Activated CD8-positive, alpha-beta T cell treated with anti-CD3 and anti-CD28 coated beads, Interleukin-2, amount 10 ng/mL, durations not matched to agents 7 days and 5 days (primary cell): ENCODE measurements around the gene RIN3. TPM values are rescaled to one million over a fixed set of nuclear protein-coding genes. Genes with fewer than 3 reads are reported as not detected.
A peak's percentile ranks its signal among the peaks of the same experiment; 100 is the strongest.
"Not testable (repeated sequence)": the region's sequence is repeated elsewhere in the genome, so short reads cannot be mapped to it uniquely, and the experiment has no call there.

Source experiments
- ATAC-seq: fragments of 150-1000 bp; cut with Tn5 transposase; one replicate; pipeline ENCODE4 v1.10.0; 2021; ENCODE audit warnings: moderate library complexity
- CTCF ChIA-PET: fragments of 350-600 bp; sonication (Branson Sonifier 250); formaldehyde crosslinking; loops from one replicate; lab custom pipeline; 2021; ENCODE audit warnings: antibody characterized with exemption; lab: Charles Lee
- POLR2A ChIA-PET: fragments of 350-600 bp; sonication (Branson Sonifier 250); formaldehyde crosslinking; loops from one replicate; lab custom pipeline; 2021; ENCODE audit warnings: antibody characterized with exemption; lab: Charles Lee
- DNase-seq: peaks from one replicate; pipeline ENCODE4 v3.0.0-alpha.2; 2020
- H3K27ac Mint-ChIP-seq: one replicate; pipeline ENCODE4 v1.8.0; 2021; ENCODE audit warnings: mild to moderate bottlenecking, mixed read lengths
- H3K27me3 Mint-ChIP-seq: one replicate; pipeline ENCODE4 v1.8.0; 2021; ENCODE audit warnings: low read depth, mixed read lengths
- H3K36me3 Mint-ChIP-seq: one replicate; pipeline ENCODE4 v1.8.0; 2021; ENCODE audit warnings: low read depth, mixed read lengths
- H3K4me1 Mint-ChIP-seq: one replicate; pipeline ENCODE4 v1.8.0; 2021; ENCODE audit warnings: low read depth, mixed read lengths
- H3K4me3 Mint-ChIP-seq: one replicate; pipeline ENCODE4 v1.8.0; 2021; ENCODE audit warnings: mild to moderate bottlenecking, mixed read lengths
- H3K9me3 Mint-ChIP-seq: one replicate; pipeline ENCODE4 v1.8.0; 2022; ENCODE audit warnings: mixed read lengths; ENCODE audit not compliant: insufficient read depth
- total RNA-seq, 2 experiments: library from RNA; stranded (reverse); gene quantifications; one replicate each; pipeline ENCODE4 v1.2.3, GENCODE V29; 2021

The RIN3 gene
- total RNA-seq, 2 experiments from 2014 or later: 85.6 to 89.0 TPM

DNA sequence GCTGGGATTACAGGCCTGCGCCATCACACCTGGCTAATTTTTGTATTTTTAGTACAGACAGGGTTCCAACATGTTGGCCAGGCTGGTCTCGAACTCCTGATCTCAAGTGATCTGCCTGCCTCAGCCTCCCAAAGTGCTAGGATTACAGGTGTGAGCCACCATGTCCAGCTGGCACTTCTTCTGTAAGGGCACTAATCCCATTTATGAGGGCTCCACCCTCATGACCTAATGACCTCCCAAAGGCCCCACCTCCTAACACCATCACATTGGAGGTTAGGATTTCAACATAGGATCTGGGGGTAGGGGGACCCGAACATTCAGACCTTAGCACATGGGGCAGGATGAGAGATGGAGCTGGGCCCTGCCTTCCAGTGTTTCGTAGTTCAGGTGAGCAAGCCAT is 166.7 kb downstream of the RIN3 start:
- not testable (repeated sequence) for ATAC-seq, H3K9me3 Mint-ChIP-seq, H3K4me3 Mint-ChIP-seq, H3K27me3 Mint-ChIP-seq, DNase-seq
- Mint-ChIP-seq H3K36me3 (peaks cover 67% of the 10 kb centered on the region), H3K27ac (peak overlapping the region; percentile 34), H3K4me1 (peaks cover 44% of the 10 kb centered on the region)
- ChIA-PET CTCF (interaction anchor here (0.8 to 2.6 kb wide), 15 partner anchors 10 to 548 kb away, joined by 3 to 13 read pairs (median 4); no protein-coding TSS in a partner anchor), POLR2A (interaction anchor here (0.6 kb wide), 1 partner anchor 402 kb away, joined by 3 read pairs; no protein-coding TSS in a partner anchor)

- Mint-ChIP-seq H3K27me3 (no peaks in the 10 kb centered on the region), H3K9me3 (no peaks in the 10 kb centered on the region), H3K4me1 (peaks cover 37% of the 10 kb centered on the region), H3K4me3 (no peak overlapping the region), H3K27ac (peak overlapping the region; percentile 72), H3K36me3 (peaks cover 66% of the 10 kb centered on the region)
- ChIA-PET CTCF (interaction anchor here (0.6 to 2.6 kb wide), 21 partner anchors 8 to 548 kb away, joined by 3 to 13 read pairs (median 4); no protein-coding TSS in a partner anchor), POLR2A (interaction anchor here (0.6 kb wide), 1 partner anchor 403 kb away, joined by 3 read pairs; no protein-coding TSS in a partner anchor)
- DNase-seq (peak; percentile 77), ATAC-seq (peak; percentile 69)
Measured at GRCh38 chr14:92680781-92681650, 167.4 kb downstream of the RIN3 start.

DNA sequence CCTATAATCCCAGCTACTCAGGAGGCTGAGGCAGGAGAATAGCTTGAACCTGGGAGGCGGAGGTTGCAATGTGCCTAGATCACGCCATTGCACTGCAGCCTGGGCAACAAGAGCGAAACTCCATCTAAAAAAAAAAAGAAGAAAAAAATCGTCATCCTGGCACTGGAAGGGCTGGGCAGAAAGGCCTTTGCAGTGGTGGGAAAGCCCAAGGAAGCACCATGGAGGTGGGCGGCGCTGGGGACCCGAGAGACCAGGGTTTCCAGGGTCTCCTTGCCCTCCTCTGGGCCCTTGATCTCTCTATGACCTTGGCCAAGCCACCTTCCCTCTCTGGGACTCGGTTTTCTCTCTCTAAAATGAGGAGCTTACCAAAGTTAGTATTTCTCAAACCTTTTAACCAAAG is 169.5 kb downstream of the RIN3 start:
- ATAC-seq (no peak), DNase-seq (no peak)
- ChIA-PET CTCF (interaction anchor here (0.6 to 2.4 kb wide), 8 partner anchors 29 to 1713 kb away, joined by 3 to 8 read pairs (median 3); no protein-coding TSS in a partner anchor), POLR2A (no interaction called here)
- Mint-ChIP-seq H3K9me3 (no peaks in the 10 kb centered on the region), H3K36me3 (peaks cover 52% of the 10 kb centered on the region), H3K27me3 (no peaks in the 10 kb centered on the region), H3K27ac (no peak overlapping the region), H3K4me1 (peaks cover 19% of the 10 kb centered on the region), H3K4me3 (no peak overlapping the region)

DNA sequence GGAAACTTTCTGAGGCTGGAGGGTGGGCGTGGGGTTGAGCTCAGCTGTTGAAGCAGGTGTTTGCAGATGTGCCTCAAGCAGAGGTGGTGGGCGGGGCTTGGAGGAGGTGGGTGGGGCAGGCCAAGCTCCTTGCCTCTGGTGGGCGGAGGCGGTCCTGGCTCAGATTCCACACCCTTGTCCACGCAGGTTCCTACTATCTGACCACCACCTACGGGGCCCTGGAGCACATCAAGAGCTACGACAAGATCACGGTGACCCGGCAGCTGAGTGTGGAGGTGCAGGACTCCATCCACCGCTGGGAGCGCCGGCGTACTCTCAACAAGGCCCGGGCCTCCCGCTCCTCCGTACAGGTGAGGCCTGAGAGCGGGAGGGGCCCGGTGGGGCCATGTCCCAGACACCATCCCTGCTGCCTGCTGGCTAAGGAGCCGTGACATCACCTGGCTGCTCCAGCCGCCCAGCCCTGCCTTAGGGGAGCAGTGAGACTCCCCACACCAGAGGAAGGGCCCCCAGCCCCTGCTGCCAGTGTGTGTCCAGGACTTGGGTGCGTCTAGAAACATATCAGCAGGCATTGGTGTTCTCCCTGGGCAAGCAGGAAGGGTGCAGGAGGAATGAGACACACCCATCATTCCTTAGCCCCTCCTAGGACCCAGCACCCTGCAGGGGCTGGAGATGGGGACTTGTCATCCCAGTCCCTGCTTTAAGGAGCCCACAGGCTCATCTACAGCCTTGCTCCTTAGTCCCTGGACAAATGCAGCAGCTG is 171.4 kb downstream of the RIN3 start:
- CTCF ChIA-PET: interaction anchor here (2.0 kb wide), 1 partner anchor 130 kb away, joined by 5 read pairs; no protein-coding TSS in a partner anchor
- Mint-ChIP-seq H3K4me1 (peaks cover 10% of the 10 kb centered on the region), H3K27ac (no peak overlapping the region), H3K9me3 (no peaks in the 10 kb centered on the region), H3K27me3 (no peaks in the 10 kb centered on the region), H3K36me3 (peaks cover 35% of the 10 kb centered on the region), H3K4me3 (no peak overlapping the region)
- ATAC-seq (no peak), DNase-seq (peak; percentile 32)
- POLR2A ChIA-PET: interaction anchor here (0.6 kb wide), 1 partner anchor 222 kb away, joined by 3 read pairs; no protein-coding TSS in a partner anchor

GRCh38 chr14:92685784-92686355 is 172.3 kb downstream of the RIN3 start:
- H3K4me3 Mint-ChIP-seq: no peak overlapping the region
- no peak for DNase-seq
- no peak for ATAC-seq
- CTCF ChIA-PET: interaction anchor here (0.8 to 2.0 kb wide), 14 partner anchors 9 to 550 kb away, joined by 3 to 8 read pairs (median 4); no protein-coding TSS in a partner anchor
- POLR2A ChIA-PET: no interaction called here
- H3K27me3 Mint-ChIP-seq: no peaks in the 10 kb centered on the region
- H3K4me1 Mint-ChIP-seq: peaks cover 8% of the 10 kb centered on the region
- H3K36me3 Mint-ChIP-seq: peaks cover 30% of the 10 kb centered on the region
- no peaks in the 10 kb centered on the region for H3K9me3 Mint-ChIP-seq
- H3K27ac Mint-ChIP-seq: peak overlapping the region; percentile 1

GRCh38 chr14:92686411-92686899 is 172.9 kb downstream of the RIN3 start:
- ChIA-PET POLR2A (no interaction called here), CTCF (interaction anchor here (0.8 to 2.0 kb wide), 15 partner anchors 9 to 551 kb away, joined by 3 to 8 read pairs (median 4); no protein-coding TSS in a partner anchor)
- Mint-ChIP-seq H3K4me3 (no peak overlapping the region), H3K9me3 (no peaks in the 10 kb centered on the region), H3K36me3 (peaks cover 24% of the 10 kb centered on the region), H3K27me3 (no peaks in the 10 kb centered on the region), H3K27ac (no peak overlapping the region), H3K4me1 (peaks cover 2% of the 10 kb centered on the region)
- ATAC-seq: no peak
- DNase-seq: no peak

DNA sequence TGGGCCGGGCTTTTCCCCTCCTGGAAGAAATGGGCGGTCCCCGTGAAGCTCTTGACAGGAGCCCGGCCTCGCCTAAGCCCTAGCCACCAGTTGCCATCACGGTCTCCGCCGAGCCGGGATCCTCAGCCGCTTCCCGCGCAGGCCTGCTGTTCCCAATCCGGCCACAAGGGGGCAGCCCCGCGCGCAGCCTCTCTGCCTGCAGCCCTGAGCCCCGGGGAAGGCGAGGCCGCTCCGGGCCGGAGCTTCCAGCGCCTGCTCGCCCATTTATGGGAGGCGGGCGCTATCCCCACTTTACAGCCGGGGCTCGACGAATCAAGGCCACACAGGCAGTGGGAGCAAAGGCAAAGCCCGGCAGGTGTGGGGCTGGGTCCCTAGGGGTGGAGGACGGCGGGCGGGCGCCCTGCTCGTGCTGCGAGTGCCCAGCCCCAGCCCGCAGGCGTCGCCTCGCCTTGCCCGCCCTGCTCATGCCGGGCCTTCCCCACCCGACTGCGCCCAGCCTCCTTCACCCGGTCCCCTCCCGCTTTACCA is 173.4 kb downstream of the RIN3 start:
- Mint-ChIP-seq H3K27ac (no peak overlapping the region), H3K27me3 (no peaks in the 10 kb centered on the region), H3K4me3 (no peak overlapping the region), H3K4me1 (no peaks in the 10 kb centered on the region), H3K9me3 (no peaks in the 10 kb centered on the region), H3K36me3 (peaks cover 23% of the 10 kb centered on the region)
- CTCF ChIA-PET: interaction anchor here (0.7 to 2.0 kb wide), 13 partner anchors 13 to 551 kb away, joined by 3 to 8 read pairs (median 4); no protein-coding TSS in a partner anchor
- POLR2A ChIA-PET: no interaction called here
- ATAC-seq (peak; percentile 73), DNase-seq (peak; percentile 64)

DNA sequence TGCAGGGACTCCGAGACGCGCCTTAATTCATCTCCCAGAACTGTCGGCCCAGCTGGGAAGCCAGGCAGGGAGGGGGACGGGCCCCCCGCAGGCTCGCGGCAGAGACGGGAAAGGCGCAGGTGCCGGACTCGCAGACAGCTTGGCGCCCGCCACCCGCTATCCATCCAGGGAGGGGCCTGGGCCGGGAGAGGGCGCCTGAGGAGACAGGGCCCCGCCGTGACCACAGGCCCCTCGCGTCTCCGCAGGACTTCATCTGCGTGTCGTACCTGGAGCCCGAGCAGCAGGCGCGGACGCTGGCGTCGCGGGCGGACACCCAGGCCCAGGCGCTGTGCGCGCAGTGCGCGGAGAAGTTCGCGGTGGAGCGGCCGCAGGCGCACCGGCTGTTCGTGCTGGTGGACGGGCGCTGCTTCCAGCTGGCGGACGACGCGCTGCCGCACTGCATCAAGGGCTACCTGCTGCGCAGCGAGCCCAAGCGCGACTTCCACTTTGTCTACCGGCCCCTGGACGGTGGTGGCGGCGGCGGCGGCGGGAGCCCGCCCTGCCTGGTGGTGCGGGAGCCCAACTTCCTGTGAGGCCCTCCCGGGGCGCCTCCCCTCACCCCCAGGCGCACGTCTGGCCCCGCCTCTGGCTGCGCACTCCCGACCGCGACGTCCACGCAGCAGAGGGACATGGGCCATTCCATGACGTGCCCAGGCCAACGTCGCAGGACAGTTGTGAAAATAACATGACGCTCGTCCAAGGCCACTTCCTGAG is 174.3 kb downstream of the RIN3 start:
- ChIA-PET POLR2A (no interaction called here), CTCF (interaction anchor here (1.1 to 2.0 kb wide), 5 partner anchors 18 to 553 kb away, joined by 3 to 7 read pairs (median 4); no protein-coding TSS in a partner anchor)
- Mint-ChIP-seq H3K27ac (no peak overlapping the region), H3K4me1 (peaks cover 7% of the 10 kb centered on the region), H3K27me3 (no peaks in the 10 kb centered on the region), H3K9me3 (no peaks in the 10 kb centered on the region), H3K4me3 (no peak overlapping the region), H3K36me3 (peaks cover 15% of the 10 kb centered on the region)
- no peak for ATAC-seq
- no peak for DNase-seq

- Mint-ChIP-seq H3K36me3 (peaks cover 13% of the 10 kb centered on the region), H3K9me3 (no peaks in the 10 kb centered on the region), H3K4me3 (no peak overlapping the region), H3K4me1 (peaks cover 12% of the 10 kb centered on the region), H3K27me3 (no peaks in the 10 kb centered on the region), H3K27ac (no peak overlapping the region)
- ChIA-PET POLR2A (no interaction called here), CTCF (interaction anchor here (1.1 to 3.2 kb wide), 4 partner anchors 8 to 554 kb away, joined by 3 to 9 read pairs (median 4); no protein-coding TSS in a partner anchor)
- DNase-seq (no peak), ATAC-seq (no peak)
Measured at GRCh38 chr14:92688434-92689375, 175.1 kb downstream of the RIN3 start.
